DOHH2 (cell line): ENCODE data around the gene MS4A6E.

Experiments
- EZH2phosphoT487 ChIP-seq: fragments of 200-600 bp; sonication (generic); IDR thresholded peaks from 2 replicates; pipeline ENCODE4 v1.6.1; 2017; ENCODE audit warnings: borderline replicate concordance, mild to moderate bottlenecking, antibody characterized with exemption, low read length, moderate library complexity, mixed read lengths
- TF ChIP-seq, protein P1 (sequence below): fragments of 200-600 bp; sonication (generic); IDR thresholded peaks from one replicate; pipeline ENCODE4 v1.5.1; 2014; ENCODE audit warnings: antibody characterized with exemption, mild to moderate bottlenecking, low read depth, low read length; ENCODE audit not compliant: poor library complexity, severe bottlenecking

GRCh38 chr11:60370811-60371298, 43.8 kb downstream of the MS4A6E start:
- TF ChIP-seq, protein P1, sequence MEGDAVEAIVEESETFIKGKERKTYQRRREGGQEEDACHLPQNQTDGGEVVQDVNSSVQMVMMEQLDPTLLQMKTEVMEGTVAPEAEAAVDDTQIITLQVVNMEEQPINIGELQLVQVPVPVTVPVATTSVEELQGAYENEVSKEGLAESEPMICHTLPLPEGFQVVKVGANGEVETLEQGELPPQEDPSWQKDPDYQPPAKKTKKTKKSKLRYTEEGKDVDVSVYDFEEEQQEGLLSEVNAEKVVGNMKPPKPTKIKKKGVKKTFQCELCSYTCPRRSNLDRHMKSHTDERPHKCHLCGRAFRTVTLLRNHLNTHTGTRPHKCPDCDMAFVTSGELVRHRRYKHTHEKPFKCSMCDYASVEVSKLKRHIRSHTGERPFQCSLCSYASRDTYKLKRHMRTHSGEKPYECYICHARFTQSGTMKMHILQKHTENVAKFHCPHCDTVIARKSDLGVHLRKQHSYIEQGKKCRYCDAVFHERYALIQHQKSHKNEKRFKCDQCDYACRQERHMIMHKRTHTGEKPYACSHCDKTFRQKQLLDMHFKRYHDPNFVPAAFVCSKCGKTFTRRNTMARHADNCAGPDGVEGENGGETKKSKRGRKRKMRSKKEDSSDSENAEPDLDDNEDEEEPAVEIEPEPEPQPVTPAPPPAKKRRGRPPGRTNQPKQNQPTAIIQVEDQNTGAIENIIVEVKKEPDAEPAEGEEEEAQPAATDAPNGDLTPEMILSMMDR: no peak
- no peak for TF ChIP-seq EZH2phosphoT487
